B cell (primary cell): ENCODE results near the gene TBCB. TPM values are rescaled to one million over a fixed set of nuclear protein-coding genes. Genes with fewer than 3 reads are reported as not detected.

Experiments
- ATAC-seq: fragments of 200-7000 bp; cut with Tn5 transposase; one replicate; pipeline ENCODE4 v1.10.0; 2021; ENCODE audit warnings: low read depth, mild to moderate bottlenecking, moderate number of reproducible peaks, moderate library complexity
- CTCF ChIA-PET: fragments of 350-600 bp; sonication (Branson Sonifier 250); formaldehyde crosslinking; loops from one replicate; lab custom pipeline; 2021; ENCODE audit warnings: antibody characterized with exemption, inconsistent platforms; lab: Charles Lee
- POLR2A ChIA-PET: fragments of 350-600 bp; sonication (Branson Sonifier 250); formaldehyde crosslinking; loops from one replicate; lab custom pipeline; 2021; ENCODE audit warnings: antibody characterized with exemption; lab: Charles Lee
- DNase-seq: peaks from one replicate; pipeline ENCODE4 v3.0.0; 2013
- H2AFZ ChIP-seq: 2 replicates; pipeline ENCODE4 v1.6.1; 2012; ENCODE audit warnings: mild to moderate bottlenecking, low read depth, low read length; ENCODE audit not compliant: insufficient read depth, poor library complexity, severe bottlenecking
- H3K27ac ChIP-seq, 2 donors: 1 replicate in 1 of 2; 2 replicates in 1 of 2; pipeline ENCODE4 v1.5.1; 2012 to 2013; ENCODE audit warnings: low read length in 2 of 2, mild to moderate bottlenecking in 2 of 2, moderate library complexity in 1 of 2
- H3K27me3 ChIP-seq, 4 experiments: fragments of 200-600 bp in 1 of 4; sonication (generic) in 1 of 4; replicated peaks in 1 of 4; 1 replicate in 2 of 4; 2 replicates in 2 of 4; pipeline versions ENCODE4 v1.6.1 to v1.7.0; 2013 to 2016; ENCODE audit warnings: low read length in 3 of 4, mild to moderate bottlenecking in 2 of 4, mixed read lengths in 1 of 4, moderate library complexity in 1 of 4; ENCODE audit not compliant: insufficient read depth in 4 of 4, control insufficient read depth in 3 of 4; ENCODE audit errors: control extremely low read depth in 1 of 4
- H3K36me3 ChIP-seq, 2 experiments: replicated peaks in 1 of 2; 1 replicate in 1 of 2; 2 replicates in 1 of 2; pipeline versions ENCODE4 v1.6.1 to v1.7.1; 2013; ENCODE audit warnings: low read length in 1 of 2; ENCODE audit not compliant: insufficient read depth in 2 of 2, control insufficient read depth in 1 of 2; ENCODE audit errors: control extremely low read depth in 1 of 2, extremely low read depth in 1 of 2
- H3K4me1 ChIP-seq, 2 donors: fragments of 200-600 bp in 1 of 2; sonication (generic) in 1 of 2; 1 replicate in 1 of 2; 2 replicates in 1 of 2; pipeline versions ENCODE4 v1.5.1 to v1.6.1; 2013 to 2017; ENCODE audit warnings: low read length in 2 of 2; ENCODE audit not compliant: control insufficient read depth in 2 of 2, insufficient read depth in 2 of 2
- H3K4me2 ChIP-seq: replicated peaks from 2 replicates; pipeline ENCODE3; 2012; ENCODE audit warnings: mild to moderate bottlenecking, low read depth, low read length; ENCODE audit not compliant: poor library complexity, severe bottlenecking
- H3K4me3 ChIP-seq, 5 experiments: fragments of 200-600 bp in 1 of 5; sonication (generic) in 1 of 5; 1 replicate in 3 of 5; 2 replicates in 2 of 5; pipeline versions ENCODE4 v1.5.1 to v1.7.0; 2011 to 2016; ENCODE audit warnings: low read length in 4 of 5, mild to moderate bottlenecking in 4 of 5, low read depth in 2 of 5, control low read depth in 1 of 5, moderate library complexity in 1 of 5; ENCODE audit not compliant: insufficient read depth in 1 of 5; ENCODE audit errors: control extremely low read depth in 1 of 5, extremely low read depth in 1 of 5
- H3K79me2 ChIP-seq: fragments of 200-600 bp; sonication (generic); one replicate; pipeline ENCODE4 v1.6.0; 2016; ENCODE audit warnings: low read length; ENCODE audit not compliant: control insufficient read depth, insufficient read depth
- H3K9ac ChIP-seq: fragments of 200-600 bp; sonication (generic); 2 replicates; pipeline ENCODE4 v1.6.1; 2017; ENCODE audit warnings: mild to moderate bottlenecking, low read length, moderate library complexity
- H3K9me3 ChIP-seq, 3 donors: one replicate each; pipeline versions ENCODE4 v1.6.1 to v1.7.1; 2013; ENCODE audit warnings: low read length in 2 of 3; ENCODE audit not compliant: control insufficient read depth in 2 of 3, insufficient read depth in 1 of 3; ENCODE audit errors: control extremely low read depth in 1 of 3
- H4K20me1 ChIP-seq: 2 replicates; pipeline ENCODE4 v1.6.0; 2012; ENCODE audit warnings: mild to moderate bottlenecking, low read length; ENCODE audit not compliant: insufficient read depth, control insufficient read depth, poor library complexity, severe bottlenecking
- H3K27ac Mint-ChIP-seq: one replicate; pipeline ENCODE4 v1.8.0; 2021; ENCODE audit warnings: mixed read lengths
- H3K27me3 Mint-ChIP-seq: one replicate; pipeline ENCODE4 v1.8.0; 2021; ENCODE audit warnings: mixed read lengths
- H3K4me1 Mint-ChIP-seq: one replicate; pipeline ENCODE4 v1.8.0; 2021; ENCODE audit warnings: mixed read lengths
- H3K4me3 Mint-ChIP-seq: one replicate; pipeline ENCODE4 v1.8.0; 2021; ENCODE audit warnings: mixed read lengths
- H3K9me3 Mint-ChIP-seq: one replicate; pipeline ENCODE4 v1.8.0; 2022; ENCODE audit warnings: mixed read lengths; ENCODE audit not compliant: insufficient read depth
- CTCF ChIP-seq: fragments of 200-600 bp; IDR thresholded peaks from one replicate; pipeline ENCODE4 v1.8.0; 2022; ENCODE audit warnings: antibody characterized with exemption, mild to moderate bottlenecking
- EZH2 ChIP-seq: IDR thresholded peaks from 2 replicates; pipeline ENCODE4 v1.6.1; 2012; ENCODE audit warnings: borderline replicate concordance, low read depth, mild to moderate bottlenecking, moderate library complexity, low read length; ENCODE audit not compliant: insufficient read depth, poor library complexity, severe bottlenecking
- WGBS: methylation state at CpG from one replicate; pipeline ENCODE4 v1.1.5; 2013; ENCODE audit warnings: missing lambda C conversion rate; ENCODE audit not compliant: insufficient coverage; 5-methylcytosine and 5-hydroxymethylcytosine counted together
- intact Hi-C: fragments of 100-400 bp; cut with micrococcal nuclease; formaldehyde crosslinking; loops from one replicate; pipeline ENCODE4 v1.10.0; 2022
- polyA plus RNA-seq: library from polyadenylated mRNA; depleted of rRNA; stranded (reverse); fragments of >200 nt; gene quantifications from 2 replicates; pipeline ENCODE4 v1.2.3, GENCODE V29; 2012
- total RNA-seq, 2 donors: library from RNA; stranded (reverse); fragments of 120-200 nt in 1 of 2; gene quantifications; 1 replicate in 1 of 2; 2 replicates in 1 of 2; pipeline versions ENCODE4 v1.2.3 to v1.2.4, GENCODE V29; 2013 to 2022

Gene TBCB
- total and polyA plus RNA-seq, 2 donors (not counting 1 experiment from before 2014, with no cell fraction given): 148 to 187 TPM

- Mint-ChIP-seq H3K27me3 (no peaks in the 10 kb centered on the region), H3K27ac (no peak overlapping the region), H3K4me3 (no peak overlapping the region), H3K9me3 (no peaks in the 10 kb centered on the region), H3K4me1 (no peaks in the 10 kb centered on the region)
- intact Hi-C loops: no loop called here
- ChIA-PET POLR2A (interaction anchor here (0.6 kb wide), 1 partner anchor 83 kb away, joined by 4 read pairs; no protein-coding TSS in a partner anchor), CTCF (no interaction called here)
- DNase-seq (no peak), ATAC-seq (no peak)
- no peak for TF ChIP-seq CTCF
- TF ChIP-seq EZH2: no peak
- H3K27ac ChIP-seq: no peak overlapping the region
- H3K9me3 ChIP-seq: no peaks in the 10 kb centered on the region
- 95% methylated on average over 27 of the region's 27 CpGs for WGBS
- H2AFZ ChIP-seq: no peak overlapping the region
- H3K27me3 ChIP-seq: no peaks in the 10 kb centered on the region
- no peaks in the 10 kb centered on the region for H3K4me1 ChIP-seq
- H3K4me2 ChIP-seq: no peak overlapping the region
- no peak overlapping the region for H3K9ac ChIP-seq
- no peaks in the 10 kb centered on the region for H3K36me3 ChIP-seq
- H3K79me2 ChIP-seq: no peaks in the 10 kb centered on the region
- no peak overlapping the region for H3K4me3 ChIP-seq
- no peaks in the 10 kb centered on the region for H4K20me1 ChIP-seq
Observed at GRCh38 chr19:36101550-36102327, 13.5 kb upstream of the TBCB start.

DNA sequence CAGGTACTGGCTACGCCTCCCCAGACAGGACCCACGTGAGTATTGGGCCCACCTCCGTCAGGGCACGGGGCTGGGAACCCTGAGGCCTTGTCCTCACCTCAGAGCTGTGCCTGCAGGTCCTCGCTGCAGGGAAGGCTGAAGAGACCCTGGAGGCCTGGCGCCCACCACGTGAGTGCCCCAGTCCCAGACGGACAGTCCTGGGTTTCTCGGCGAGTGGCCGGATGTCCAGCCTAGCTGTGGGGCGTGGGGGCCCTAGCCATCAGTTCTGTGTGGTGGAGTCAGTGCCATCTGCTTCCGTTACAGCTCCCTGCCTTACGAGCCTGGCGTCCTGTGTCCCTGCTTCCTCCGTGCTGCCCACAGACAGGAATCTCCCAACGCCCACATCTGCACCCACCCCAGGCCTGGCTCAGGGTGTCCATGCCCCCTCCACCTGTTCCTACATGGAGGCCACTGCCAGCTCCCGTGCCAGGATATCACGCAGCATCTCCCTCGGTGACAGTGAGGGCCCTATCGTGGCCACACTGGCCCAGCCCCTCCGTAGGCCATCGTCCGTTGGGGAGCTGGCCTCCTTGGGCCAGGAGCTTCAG lies 12.1 kb upstream of the TBCB start:
- Histone ChIP-seq H3K27ac (no peak overlapping the region), H2AFZ (no peak overlapping the region), H3K79me2 (no peaks in the 10 kb centered on the region), H3K9me3 (peaks cover 0 to 6% (median 0%) of the 10 kb centered on the region in 3 donors), H3K36me3 (no peaks in the 10 kb centered on the region), H4K20me1 (no peaks in the 10 kb centered on the region), H3K4me2 (no peak overlapping the region), H3K27me3 (no peaks in the 10 kb centered on the region), H3K9ac (no peak overlapping the region), H3K4me3 (no peak overlapping the region), H3K4me1 (no peaks in the 10 kb centered on the region)
- POLR2A ChIA-PET: no interaction called here
- DNase-seq (no peak), ATAC-seq (no peak)
- 96% methylated on average over 24 of the region's 24 CpGs for WGBS
- no peak overlapping the region for H3K4me3 Mint-ChIP-seq
- intact Hi-C loops: no loop called here
- CTCF ChIA-PET: interaction anchor here (1.4 to 1.6 kb wide), 2 partner anchors 15 to 49 kb away, joined by 4 to 7 read pairs; partner anchors contain the start of gene THAP8
- no peaks in the 10 kb centered on the region for H3K4me1 Mint-ChIP-seq
- no peaks in the 10 kb centered on the region for H3K9me3 Mint-ChIP-seq
- H3K27ac Mint-ChIP-seq: no peak overlapping the region
- no peak for TF ChIP-seq EZH2
- no peak for TF ChIP-seq CTCF
- H3K27me3 Mint-ChIP-seq: no peaks in the 10 kb centered on the region
